SK-N-SH treated with all-trans-retinoic acid at 6 μM for 48 hours (cell line): ENCODE measurements around the gene ANKRD13D.

Source experiments
- ARNTL ChIP-seq: fragments of 450-650 bp; formaldehyde crosslinking; IDR thresholded peaks from 2 replicates; pipeline ENCODE4 v1.5.0; 2020; ENCODE audit warnings: low read depth, mild to moderate bottlenecking, moderate library complexity, borderline replicate concordance
- CREB5 ChIP-seq: fragments of 250-450 bp; sonication (Bioruptor Pico); IDR thresholded peaks from 2 replicates; pipeline ENCODE4 v1.5.1; 2020; ENCODE audit warnings: low read depth, mild to moderate bottlenecking, moderate library complexity
- CSDC2 ChIP-seq: fragments of 250-450 bp; sonication (Bioruptor Pico); IDR thresholded peaks from 2 replicates; pipeline ENCODE4 v1.5.0; 2020; ENCODE audit warnings: mild to moderate bottlenecking, moderate library complexity
- CSRNP3 ChIP-seq: fragments of 250-450 bp; sonication (Bioruptor Pico); IDR thresholded peaks from 2 replicates; pipeline ENCODE4 v1.5.1; 2021; ENCODE audit warnings: mild to moderate bottlenecking, moderate library complexity
- ESRRG ChIP-seq: fragments of 250-450 bp; sonication (Bioruptor Pico); IDR thresholded peaks from 2 replicates; pipeline ENCODE4 v1.6.1; 2021; ENCODE audit warnings: mild to moderate bottlenecking
- ISL1 ChIP-seq: fragments of 250-450 bp; sonication (Bioruptor Pico); IDR thresholded peaks from 2 replicates; pipeline ENCODE4 v2.1.2; 2022; ENCODE audit warnings: mild to moderate bottlenecking, moderate library complexity
- PATZ1 ChIP-seq: fragments of 250-450 bp; sonication (Bioruptor Pico); IDR thresholded peaks from 2 replicates; pipeline ENCODE4 v1.8.0; 2020; ENCODE audit warnings: mild to moderate bottlenecking, moderate library complexity, borderline replicate concordance
- RARB ChIP-seq: fragments of 250-450 bp; sonication (Bioruptor Pico); IDR thresholded peaks from 2 replicates; pipeline ENCODE4 v1.8.0; 2021; ENCODE audit warnings: mild to moderate bottlenecking, moderate library complexity
- SNAI2 ChIP-seq: fragments of 250-450 bp; sonication (Bioruptor Pico); IDR thresholded peaks from 2 replicates; pipeline ENCODE4 v1.5.0; 2020; ENCODE audit warnings: mild to moderate bottlenecking, moderate library complexity
- ZFP3 ChIP-seq: fragments of 250-450 bp; sonication (Bioruptor Pico); IDR thresholded peaks from 2 replicates; pipeline ENCODE4 v1.5.0; 2020; ENCODE audit warnings: mild to moderate bottlenecking, moderate library complexity

- TF ChIP-seq ZFP3 (no peak), ARNTL (CRISPR knock-in tag) (no peak), ESRRG (CRISPR knock-in tag) (no peak), CREB5 (CRISPR knock-in tag) (no peak), ISL1 (CRISPR knock-in tag) (no peak), CSDC2 (CRISPR knock-in tag) (no peak), RARB (CRISPR knock-in tag) (no peak), SNAI2 (CRISPR knock-in tag) (no peak), PATZ1 (CRISPR knock-in tag) (no peak), CSRNP3 (CRISPR knock-in tag) (no peak)
These were observed 34.4 kb downstream of the ANKRD13D start for GRCh38 chr11:67323526-67323925.
